A549 (cell line): Measurements from ENCODE around the gene SYP.

ENCODE experiments used
- CHD4 ChIP-seq: fragments of 200-600 bp; sonication (generic); IDR thresholded peaks from 2 replicates; pipeline ENCODE4 v1.6.1; 2016; ENCODE audit warnings: antibody characterized with exemption, mild to moderate bottlenecking, borderline replicate concordance
- EP300 ChIP-seq, 2 experiments: fragments of >200 bp; sonication (Bioruptor Twin); formaldehyde crosslinking; IDR thresholded peaks; 2 replicates in 1 of 2; 3 replicates in 1 of 2; pipeline ENCODE4 v1.6.1; 2016 to 2017
- HDAC2 ChIP-seq: fragments of 200-600 bp; sonication (generic); IDR thresholded peaks from 2 replicates; pipeline ENCODE4 v1.6.1; 2016
- MAFK ChIP-seq: fragments of 450-650 bp; IDR thresholded peaks from 2 replicates; pipeline ENCODE4 v1.6.1; 2014; ENCODE audit not compliant: partially characterized antibody
- POLR2A ChIP-seq: IDR thresholded peaks from 2 replicates; pipeline ENCODE4 v1.6.1; 2012; ENCODE audit warnings: mild to moderate bottlenecking, low read length
- RAD21 ChIP-seq, 2 experiments: fragments of >200 bp in 1 of 2; sonication (Bioruptor Twin) in 1 of 2; formaldehyde crosslinking in 1 of 2; IDR thresholded peaks in 1 of 2; conservative IDR thresholded peaks in 1 of 2; 2 replicates in 1 of 2; 3 replicates in 1 of 2; pipeline ENCODE4 v1.6.1; 2012 to 2018; ENCODE audit warnings: inconsistent platforms in 1 of 2
- RFX5 ChIP-seq: fragments of 450-650 bp; IDR thresholded peaks from 2 replicates; pipeline ENCODE4 v1.7.1; 2014; ENCODE audit warnings: antibody characterized with exemption, mild to moderate bottlenecking, moderate library complexity
- TP53 ChIP-seq: fragments of 250-450 bp; sonication (Bioruptor Pico); IDR thresholded peaks from 2 replicates; pipeline ENCODE4 v1.5.0; 2021; ENCODE audit warnings: mild to moderate bottlenecking, moderate library complexity
- ZC3H11A ChIP-seq: fragments of 450-650 bp; IDR thresholded peaks from 2 replicates; pipeline ENCODE4 v1.6.1; 2014; ENCODE audit warnings: antibody characterized with exemption, mild to moderate bottlenecking
- TF ChIP-seq, protein P1 (sequence below): IDR thresholded peaks from 2 replicates; pipeline ENCODE4 v1.6.1; 2012
- TF ChIP-seq, protein P2 (sequence below): fragments of 250-450 bp; sonication (Bioruptor Pico); IDR thresholded peaks from 2 replicates; pipeline ENCODE4 v1.5.0; 2021; ENCODE audit warnings: mild to moderate bottlenecking, moderate library complexity, borderline replicate concordance
- TF ChIP-seq, protein P3 (sequence below): fragments of >200 bp; sonication (Bioruptor Twin); formaldehyde crosslinking; IDR thresholded peaks from 3 replicates; pipeline ENCODE4 v1.5.1; 2016

DNA sequence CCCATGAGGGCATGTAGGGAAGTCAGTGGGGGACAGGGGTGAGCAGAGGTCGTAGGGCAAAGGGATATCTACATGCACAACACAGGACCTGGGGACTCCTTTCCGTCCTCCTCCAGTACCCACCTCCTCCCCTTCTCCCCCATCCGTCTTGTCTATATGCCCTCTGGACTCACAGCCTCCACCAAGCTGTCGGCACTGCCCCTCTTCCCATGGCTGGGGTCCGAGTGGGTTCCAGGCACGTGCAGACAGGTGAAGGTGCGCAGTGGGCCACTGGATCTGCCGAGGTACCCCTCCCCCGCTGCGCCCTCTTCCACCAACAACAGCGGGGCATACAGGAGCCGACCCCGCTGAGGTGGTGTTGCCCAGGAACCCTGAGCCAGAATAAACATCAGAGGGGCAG, 5.5 kb upstream of the SYP start:
- TF ChIP-seq RFX5 (no peak), ZC3H11A (no peak), TP53 (CRISPR knock-in tag) (no peak), POLR2A (no peak), CHD4 (no peak), MAFK (no peak), EP300 (IDR thresholded peaks at IDR 0.05) (no peak), HDAC2 (no peak), RAD21 (conservative IDR thresholded peaks at IDR 0.05 in 1 of 2, IDR thresholded peaks at IDR 0.05 in 1 of 2) (no peak)
- TF ChIP-seq, protein P1, sequence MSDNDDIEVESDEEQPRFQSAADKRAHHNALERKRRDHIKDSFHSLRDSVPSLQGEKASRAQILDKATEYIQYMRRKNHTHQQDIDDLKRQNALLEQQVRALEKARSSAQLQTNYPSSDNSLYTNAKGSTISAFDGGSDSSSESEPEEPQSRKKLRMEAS, result no peak
- TF ChIP-seq, protein P2, sequence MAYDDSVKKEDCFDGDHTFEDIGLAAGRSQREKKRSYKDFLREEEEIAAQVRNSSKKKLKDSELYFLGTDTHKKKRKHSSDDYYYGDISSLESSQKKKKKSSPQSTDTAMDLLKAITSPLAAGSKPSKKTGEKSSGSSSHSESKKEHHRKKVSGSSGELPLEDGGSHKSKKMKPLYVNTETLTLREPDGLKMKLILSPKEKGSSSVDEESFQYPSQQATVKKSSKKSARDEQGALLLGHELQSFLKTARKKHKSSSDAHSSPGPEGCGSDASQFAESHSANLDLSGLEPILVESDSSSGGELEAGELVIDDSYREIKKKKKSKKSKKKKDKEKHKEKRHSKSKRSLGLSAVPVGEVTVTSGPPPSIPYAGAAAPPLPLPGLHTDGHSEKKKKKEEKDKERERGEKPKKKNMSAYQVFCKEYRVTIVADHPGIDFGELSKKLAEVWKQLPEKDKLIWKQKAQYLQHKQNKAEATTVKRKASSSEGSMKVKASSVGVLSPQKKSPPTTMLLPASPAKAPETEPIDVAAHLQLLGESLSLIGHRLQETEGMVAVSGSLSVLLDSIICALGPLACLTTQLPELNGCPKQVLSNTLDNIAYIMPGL (CRISPR knock-in tag), result no peak
- TF ChIP-seq, protein P3, sequence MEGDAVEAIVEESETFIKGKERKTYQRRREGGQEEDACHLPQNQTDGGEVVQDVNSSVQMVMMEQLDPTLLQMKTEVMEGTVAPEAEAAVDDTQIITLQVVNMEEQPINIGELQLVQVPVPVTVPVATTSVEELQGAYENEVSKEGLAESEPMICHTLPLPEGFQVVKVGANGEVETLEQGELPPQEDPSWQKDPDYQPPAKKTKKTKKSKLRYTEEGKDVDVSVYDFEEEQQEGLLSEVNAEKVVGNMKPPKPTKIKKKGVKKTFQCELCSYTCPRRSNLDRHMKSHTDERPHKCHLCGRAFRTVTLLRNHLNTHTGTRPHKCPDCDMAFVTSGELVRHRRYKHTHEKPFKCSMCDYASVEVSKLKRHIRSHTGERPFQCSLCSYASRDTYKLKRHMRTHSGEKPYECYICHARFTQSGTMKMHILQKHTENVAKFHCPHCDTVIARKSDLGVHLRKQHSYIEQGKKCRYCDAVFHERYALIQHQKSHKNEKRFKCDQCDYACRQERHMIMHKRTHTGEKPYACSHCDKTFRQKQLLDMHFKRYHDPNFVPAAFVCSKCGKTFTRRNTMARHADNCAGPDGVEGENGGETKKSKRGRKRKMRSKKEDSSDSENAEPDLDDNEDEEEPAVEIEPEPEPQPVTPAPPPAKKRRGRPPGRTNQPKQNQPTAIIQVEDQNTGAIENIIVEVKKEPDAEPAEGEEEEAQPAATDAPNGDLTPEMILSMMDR, result no peak
